HS-27A (cell line): Measurements from ENCODE around the gene PSMB2.
"Not testable (repeated sequence)": the region's sequence is repeated elsewhere in the genome, so short reads cannot be mapped to it uniquely, and the experiment has no call there.

Source experiments
- DNase-seq: peaks from one replicate; pipeline ENCODE4 v3.0.0-alpha.2; 2012; ENCODE audit warnings: low read depth, missing footprints

PSMB2 gene

DNA sequence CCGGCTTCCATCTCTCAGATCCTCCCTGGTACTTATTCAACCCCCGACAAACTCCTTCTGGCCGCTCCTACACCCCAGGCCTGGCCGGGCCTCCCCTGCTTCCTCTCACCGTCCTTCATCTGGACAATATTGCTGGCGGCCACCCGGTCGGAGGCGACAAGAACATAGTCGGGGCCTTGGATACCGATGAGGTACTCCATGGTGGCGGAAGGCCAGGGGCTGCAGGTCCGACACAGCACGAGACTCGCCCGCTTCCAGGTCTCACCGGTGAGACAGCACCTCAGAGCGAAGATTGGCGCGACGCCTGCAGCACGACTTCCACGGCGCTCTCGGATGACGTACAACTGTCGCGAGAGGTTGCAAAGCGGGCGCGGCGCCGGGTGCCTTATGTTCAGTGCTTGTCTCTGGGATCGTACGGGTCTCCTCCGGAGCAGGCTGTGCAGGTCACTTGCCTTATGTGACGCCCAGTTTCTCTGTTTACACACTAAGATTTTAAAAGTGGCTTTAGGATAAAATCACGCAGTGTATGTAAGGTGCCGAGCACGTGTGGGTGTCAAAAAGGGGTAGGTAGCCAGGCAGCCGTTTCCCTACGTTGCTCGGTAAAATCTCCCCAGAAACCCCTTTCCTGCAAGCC is at the start of gene PSMB2:
Gene PSMB2 (minus strand): TSS at position 294 of the 634 bp plus-strand sequence. CDS start 94 bp downstream, at position 200.
- peak; percentile 88 for DNase-seq

DNA sequence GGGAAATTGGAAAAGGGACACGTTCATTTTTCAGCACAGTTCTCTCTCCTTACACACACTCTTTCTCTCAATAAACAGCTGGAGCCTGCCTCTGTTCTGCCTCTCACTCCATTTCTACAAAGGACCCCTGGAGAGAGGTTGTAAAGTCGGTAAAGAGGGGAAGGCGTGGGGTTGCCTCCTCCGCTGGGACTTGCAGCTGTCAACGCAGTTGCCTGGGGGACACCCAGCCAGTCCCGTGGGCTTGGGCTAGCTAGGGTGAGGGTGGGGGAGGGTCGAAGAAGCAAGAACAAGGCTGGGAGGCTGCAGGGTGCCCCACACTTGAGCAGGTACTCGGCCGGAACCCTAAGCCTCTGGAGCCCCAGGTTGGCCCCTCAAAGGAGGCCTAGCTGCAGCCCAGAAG is 49.8 kb upstream of the PSMB2 start:
- DNase-seq = no peak

DNA sequence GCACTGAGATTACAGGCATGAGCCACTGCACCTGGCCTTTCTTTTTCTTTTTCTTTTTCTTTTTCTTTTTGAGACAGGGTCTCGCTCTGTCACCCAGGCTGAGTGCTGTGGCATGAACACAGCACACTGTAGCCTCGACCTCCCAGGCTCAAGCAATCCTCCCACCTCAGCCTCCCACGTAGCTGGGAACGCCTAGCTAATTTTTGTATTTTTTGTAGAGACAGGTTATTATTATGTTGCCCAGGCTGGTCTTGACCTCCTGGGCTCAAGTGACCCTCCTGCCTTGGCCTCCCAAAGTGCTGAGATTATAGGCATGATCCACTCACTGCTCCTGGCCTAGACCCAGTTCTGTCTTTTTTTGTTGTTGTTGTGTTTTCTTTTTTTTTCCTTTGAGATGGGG is 48.8 kb upstream of the PSMB2 start:
- DNase-seq = not testable (repeated sequence)

DNA sequence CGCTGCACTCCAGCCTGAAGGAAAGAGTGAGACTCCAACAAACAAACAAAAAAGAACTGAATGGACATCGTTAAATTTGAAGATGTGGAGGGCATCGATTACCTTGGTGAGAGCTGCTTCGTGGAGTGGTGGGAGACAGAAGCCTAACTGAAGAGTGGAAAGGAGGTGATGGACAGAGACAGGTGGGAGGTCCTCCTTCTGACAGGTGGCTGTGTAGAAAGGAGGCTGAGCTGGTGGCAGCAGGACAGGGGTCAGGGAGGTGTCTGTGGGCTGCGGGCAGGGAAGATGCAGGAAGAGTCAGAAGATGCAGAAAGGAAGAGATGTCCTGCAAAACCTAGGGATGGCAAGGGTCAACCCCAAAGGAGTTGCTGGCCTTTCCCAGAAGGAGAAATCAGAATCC is 46.8 kb upstream of the PSMB2 start:
- DNase-seq = no peak

DNA sequence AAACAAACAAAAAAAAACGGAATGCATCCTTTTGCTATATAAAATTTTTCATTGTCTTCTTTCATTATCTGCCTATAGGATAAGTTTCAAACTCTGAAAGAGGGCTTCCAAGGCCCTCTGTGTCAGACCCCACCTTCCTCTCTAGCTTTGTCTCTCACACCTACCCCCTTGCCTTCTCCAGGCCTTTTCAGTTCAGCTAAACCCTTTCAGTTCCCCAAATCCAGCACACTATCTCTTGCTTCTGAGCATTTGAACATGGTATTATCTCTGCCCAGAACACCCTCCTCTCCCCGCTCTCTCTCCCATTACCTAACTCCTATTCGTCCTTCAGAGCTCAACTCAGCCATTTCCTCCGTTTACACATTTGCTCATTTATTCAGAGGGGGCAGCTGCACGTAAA is 41.7 kb upstream of the PSMB2 start:
- DNase-seq = no peak

DNA sequence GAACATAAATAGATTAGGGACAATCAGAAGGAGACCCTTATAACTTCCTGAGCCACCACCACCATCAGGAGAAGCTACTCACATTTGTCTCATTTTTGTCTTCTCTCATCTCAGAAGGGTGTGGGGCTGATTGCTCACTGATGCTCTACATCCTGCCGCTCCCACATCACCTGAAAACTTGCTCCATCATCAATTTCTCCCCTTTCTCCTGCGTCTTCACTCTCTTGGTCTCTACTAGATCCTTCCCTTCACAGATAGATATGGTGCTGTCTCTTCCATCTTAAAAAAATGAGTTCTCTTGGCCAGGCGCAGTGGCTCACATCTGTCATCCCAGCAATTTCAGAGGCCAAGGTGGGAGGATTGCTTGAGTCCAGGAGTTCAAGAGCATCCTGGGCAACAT is 38.9 kb upstream of the PSMB2 start:
- no peak for DNase-seq

DNA sequence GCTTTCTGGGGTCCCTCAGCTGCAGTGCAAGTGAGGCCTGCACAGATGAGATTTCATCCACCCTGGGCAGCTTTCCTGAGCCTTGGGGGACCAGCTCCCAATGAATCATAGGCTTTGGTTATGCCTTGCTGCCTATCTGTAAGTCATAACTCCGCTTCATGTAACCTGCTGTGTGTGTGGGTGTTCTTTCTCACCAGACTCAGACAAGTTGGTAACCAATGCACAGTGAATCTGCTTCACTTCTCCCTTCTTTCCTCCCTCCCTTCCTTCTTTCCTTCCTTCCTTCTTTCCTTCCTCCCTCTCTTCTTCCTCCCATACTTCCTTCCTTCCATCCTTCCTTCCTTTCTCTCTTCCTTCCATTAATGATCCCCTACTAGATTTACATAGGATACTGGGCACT is 34.4 kb upstream of the PSMB2 start:
- no peak for DNase-seq

DNA sequence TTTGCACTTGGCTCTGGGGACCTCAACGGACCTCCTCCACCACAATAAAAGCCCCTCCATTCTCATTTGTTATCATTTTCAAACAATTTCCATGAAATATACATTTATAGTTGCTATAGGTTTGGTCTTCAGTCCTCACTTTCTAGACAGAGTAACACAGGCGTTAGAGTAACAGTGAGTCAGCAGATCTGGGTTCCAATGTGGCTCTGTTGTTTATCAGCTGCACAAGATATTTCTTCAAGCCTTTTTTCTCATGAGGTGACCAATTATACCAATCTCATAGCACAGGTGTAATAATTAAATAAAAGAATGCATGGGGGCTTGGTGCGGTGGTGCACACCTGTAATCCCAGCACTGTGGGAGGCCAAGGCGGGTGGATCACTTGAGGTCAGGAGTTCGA is 32.8 kb upstream of the PSMB2 start:
- no peak for DNase-seq

DNA sequence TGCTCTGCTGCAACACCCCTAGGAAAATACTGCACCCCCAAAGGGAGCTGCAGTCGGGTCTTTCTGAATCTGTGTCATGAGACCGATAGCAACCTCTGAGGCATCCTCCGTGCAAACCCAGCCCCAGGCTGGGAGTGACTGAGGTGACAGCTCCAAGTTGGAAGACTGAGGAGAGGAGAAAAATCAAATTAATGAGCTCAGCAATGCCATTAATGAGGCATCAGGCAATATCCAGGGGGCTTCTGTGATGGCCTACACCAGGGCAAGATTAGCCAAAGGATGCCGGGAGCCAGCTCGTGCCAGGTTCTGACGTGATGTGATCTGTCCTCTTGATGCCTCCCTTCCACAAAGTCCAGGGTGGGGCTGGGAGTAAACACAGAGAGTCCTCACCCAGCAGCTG is 30.8 kb upstream of the PSMB2 start:
- no peak for DNase-seq

DNA sequence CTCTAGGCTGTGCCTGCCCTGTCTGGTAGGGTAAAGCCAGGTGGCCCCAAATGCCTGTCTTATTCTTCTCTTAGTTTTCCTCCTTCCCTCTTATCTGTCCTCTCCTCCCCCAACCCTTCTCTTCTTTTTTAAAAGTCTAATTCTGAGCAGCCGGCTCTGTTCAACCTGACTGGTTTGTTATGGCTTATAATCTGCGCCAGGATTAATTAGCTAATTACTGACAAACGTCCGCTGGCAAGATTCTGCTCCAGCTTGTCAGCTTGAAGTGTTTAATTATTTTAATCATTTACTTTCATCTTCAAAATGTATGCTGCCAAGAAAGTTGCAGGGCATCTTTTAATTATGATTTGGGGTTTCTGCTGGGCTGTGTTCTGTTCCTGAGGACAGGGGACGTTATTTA is 27.2 kb upstream of the PSMB2 start:
- DNase-seq = no peak

DNA sequence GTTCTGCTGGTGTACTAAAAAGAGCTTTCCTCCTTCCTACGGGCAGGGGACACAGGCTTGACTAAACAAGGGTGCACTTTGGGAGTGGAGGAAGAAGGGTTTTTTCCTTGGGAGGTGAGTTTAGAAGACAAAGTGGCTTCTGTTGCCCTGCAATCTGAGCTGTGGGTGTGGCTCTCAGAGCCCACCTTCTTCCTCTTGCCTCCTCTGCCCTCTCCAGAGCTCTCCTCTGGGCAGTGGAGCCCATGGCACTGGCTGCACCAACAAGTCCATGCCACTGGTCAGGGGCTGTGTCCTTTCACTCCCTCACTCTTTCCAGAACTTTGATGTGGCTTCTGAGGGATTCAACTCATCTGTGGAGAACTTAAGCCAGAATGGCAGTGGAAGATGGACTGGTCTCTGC is 25.6 kb upstream of the PSMB2 start:
- no peak for DNase-seq

DNA sequence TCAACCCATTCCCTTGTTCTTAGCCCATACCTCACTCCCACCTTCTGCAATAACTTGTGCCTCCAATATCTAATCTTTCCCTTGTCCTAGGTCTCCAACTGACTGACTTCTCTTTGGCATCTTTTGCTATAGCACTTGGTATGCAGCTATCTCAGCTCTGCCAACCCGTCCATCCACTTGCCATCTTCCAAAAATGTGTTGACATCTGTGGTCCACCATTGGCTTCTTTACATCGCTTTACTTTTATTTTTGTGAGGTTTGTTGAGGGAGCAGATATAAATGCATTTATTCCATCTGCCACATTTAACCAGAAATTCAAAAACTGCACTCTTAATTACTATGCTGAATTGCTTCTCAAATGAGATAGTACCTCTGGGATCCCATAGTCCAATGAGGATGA is 24.9 kb upstream of the PSMB2 start:
- DNase-seq = no peak

DNA sequence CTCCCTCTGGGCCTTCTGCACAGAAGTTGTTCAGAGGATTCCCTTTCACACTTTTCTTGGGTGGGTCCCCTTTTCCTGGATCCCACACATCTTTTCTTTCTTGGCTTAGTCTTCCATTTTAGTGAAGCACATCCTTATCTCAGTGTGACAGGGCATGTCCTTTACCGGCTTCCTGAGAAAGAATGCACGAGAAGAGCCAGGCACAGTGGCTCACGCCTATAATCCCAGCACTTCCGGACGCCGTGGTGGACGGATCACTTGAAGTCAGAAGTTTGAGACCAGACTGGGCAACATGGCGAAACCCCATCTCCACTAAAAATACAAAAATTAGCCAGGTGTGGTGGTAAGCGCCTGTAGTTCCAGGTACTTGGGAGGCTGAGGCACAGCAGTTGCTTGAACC is 22.1 kb upstream of the PSMB2 start:
- DNase-seq = no peak

DNA sequence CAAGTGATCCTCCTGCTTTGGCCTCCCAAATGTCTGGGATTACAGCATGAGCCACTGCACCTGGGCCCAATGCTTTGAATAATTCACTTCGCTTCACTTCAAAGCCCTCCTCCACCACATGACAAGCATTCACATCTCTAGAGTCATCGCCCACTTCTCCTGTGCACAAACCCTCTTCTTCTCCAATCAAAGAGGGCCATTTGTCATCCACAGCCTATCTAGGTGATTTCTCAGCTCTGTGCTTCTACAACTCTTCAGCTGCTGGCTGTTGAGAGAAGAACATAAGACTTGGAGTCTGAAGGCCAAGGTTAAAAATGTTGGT is 20.1 kb upstream of the PSMB2 start:
- no peak for DNase-seq

DNA sequence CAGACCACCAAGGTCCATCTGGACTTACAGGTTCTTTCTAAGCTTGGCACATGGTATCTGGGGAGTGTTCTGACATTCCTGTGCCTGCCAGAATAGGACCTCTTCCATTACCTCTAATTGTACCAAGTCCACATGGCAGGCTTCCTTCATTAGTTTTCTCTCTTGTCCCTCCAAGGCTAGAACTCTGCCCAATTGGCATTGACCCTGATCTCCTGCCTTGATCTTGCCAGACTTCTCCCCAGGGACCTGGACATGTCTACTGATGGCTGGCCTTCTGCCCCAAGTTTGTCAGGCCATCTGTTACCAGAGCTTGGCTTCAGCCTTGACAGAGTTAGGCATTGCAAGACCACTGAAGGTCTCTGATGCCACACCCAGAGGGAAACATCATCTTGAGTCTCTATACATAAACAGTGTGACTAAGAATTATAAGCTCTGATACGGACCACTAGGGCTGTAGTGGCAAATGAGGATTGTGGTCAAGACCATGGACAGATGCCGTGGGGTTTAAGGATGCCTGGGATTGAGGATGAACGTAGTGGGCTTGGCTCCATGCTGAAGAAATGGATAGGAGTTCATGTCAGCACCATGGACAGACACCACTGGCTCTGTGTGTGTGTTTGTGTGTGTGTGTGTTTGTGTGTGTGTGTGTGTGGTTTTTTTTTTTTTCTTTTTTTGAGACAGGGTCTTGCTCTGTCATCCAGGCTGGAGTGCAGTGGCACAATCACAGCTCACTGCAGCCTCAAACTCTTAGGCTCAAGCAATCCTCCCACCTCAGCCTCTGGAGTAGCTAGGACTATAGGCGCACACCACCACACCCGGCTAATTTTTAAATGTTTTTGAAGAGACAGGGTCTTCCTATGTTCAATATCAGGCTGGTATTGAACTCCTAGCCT is 19.5 kb upstream of the PSMB2 start:
- DNase-seq = no peak

DNA sequence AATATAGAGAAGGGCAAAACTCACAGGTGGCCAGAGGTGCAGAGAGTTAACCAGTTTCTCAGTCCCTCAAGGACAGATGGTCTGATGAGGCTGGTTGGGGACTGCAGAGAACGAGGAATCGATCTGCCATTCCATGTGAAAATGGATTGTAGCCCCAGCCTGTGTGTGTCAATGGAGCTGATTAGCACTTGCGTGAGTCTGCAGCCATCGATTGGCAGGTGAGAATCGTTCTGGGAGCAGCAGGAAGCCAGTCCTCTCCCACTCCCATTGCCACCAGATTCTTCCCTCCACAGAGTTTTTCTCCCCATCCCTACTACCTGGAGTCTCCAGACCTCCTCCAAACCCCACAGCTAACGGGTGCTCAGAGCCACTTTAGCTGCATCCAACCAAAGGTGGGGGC is 18.3 kb upstream of the PSMB2 start:
- no peak for DNase-seq

DNA sequence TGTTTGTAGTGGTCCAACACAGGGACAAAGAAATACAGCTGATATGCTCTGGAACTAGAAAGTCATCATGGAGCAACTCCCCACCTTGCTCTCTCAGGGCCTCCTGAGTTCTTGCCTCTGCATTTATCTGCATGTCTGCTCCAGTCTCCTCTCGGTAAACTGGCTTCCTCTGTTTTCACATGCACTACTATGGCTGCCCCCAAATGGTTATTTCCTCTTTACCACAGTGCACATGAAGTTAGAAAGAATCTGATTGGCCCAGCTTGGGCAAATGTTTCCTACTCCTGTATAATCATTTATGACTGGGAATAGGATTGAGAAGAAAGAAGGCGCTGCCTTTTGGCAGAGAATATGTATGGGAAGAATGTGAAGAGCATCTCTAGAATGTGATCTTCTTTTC is 16.5 kb upstream of the PSMB2 start:
- DNase-seq = no peak

DNA sequence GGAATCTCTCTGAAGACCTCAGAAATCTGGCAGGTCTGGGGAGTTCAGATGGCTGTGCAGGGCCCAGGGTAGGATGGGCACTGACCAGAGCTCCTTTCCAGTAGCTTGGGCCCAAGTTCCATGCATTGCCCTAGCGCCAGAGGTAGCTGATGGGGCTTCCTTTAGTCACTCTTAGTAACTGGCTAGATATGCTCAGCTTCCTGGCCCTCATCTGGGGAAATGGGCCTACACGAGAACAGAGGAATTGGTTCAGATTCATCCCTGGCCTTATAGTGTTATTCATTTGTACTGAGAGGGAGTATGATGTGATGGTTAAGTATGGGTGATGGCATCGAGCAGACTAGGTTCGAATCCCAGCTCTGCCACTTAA is 15.5 kb upstream of the PSMB2 start:
- DNase-seq = no peak

DNA sequence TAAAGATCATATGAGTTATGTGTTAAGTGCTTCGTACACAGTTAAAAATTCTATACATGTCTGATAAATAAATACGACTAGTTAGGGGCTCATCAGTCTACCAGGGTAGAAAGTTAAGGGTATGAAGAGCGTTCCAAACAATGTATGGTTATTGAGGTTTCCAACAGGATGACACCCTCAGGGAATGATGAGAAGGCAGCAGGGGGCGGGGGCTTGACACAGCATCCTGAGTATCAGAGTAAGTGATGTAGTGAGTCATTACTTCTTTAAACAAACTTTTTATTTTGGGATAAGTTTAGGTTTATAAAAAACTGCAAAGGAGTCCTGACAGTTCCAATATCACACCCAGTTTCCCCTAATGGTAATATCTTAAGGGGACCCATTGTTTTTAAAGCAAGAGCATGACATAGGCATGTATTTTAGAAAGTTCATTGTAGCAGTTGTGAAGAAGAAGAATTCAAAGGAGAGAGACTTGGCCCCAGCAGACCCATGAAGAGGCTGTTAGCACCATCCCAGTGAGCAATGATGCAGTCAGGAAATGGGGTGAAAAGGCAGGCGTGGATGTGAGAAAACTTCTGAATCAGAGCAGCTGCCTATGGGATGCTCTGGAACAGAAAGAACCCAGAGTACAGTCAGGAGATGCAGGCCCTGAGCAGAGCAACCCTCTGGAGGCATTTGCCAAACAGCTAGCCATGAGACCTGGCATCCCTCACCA is 15.0 kb upstream of the PSMB2 start:
- no peak for DNase-seq

DNA sequence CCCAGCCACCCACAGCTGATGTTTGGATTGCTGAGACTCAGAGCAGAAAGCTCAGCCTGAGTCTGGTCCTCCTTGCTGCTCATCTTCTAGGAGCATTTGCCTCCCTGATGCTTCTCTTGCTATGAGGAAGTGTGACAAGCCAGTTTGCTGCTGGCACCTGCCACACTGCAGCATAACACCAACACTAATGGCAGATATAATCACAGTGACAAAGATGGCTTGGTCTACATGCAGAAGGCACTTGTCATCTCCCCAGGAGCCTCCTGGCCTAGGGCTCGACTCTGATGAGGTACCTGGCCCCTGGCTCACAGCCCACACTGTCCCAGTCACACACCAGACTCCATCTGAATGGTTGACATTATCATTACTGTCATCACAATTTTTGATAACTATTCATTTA is 13.9 kb upstream of the PSMB2 start:
- DNase-seq = no peak

DNA sequence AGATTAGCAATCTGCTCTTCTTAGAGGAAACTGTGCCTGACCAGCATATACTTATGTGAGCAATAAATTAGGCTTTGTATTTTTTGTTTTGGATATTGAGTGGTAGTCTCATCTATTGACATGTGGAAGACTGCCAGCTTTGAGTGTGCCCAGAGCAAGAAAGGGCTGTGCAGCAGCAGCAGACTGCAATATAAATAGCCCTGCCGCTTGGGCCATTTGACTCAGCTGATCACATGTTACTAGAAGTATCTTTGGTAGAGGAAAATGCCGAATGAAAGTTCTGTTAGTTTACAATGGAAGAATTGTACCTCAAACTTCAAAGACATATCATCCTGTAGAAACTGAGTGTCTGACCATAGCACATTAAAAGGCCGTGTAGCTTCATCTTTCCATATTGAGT is 9.1 kb upstream of the PSMB2 start:
- no peak for DNase-seq

DNA sequence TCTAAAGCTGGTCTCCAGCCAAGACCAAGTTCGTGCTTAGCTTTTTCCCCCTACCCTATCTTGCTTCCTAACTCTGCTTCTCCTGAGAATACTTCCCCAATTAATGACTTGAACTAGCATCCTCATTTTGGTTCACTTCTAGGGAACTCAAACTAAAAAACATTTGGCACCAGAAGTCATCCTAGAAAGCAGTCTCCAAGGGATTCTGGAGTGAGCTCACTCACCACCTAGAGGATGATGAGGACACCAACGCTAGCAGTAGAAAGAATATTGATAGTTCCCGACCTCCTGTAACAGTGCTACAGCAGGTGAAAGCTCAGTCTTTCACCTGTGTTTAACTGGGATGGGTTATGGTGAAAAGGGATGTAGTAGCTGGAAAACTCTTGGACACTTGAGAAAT is 4.7 kb upstream of the PSMB2 start:
- DNase-seq = no peak

DNA sequence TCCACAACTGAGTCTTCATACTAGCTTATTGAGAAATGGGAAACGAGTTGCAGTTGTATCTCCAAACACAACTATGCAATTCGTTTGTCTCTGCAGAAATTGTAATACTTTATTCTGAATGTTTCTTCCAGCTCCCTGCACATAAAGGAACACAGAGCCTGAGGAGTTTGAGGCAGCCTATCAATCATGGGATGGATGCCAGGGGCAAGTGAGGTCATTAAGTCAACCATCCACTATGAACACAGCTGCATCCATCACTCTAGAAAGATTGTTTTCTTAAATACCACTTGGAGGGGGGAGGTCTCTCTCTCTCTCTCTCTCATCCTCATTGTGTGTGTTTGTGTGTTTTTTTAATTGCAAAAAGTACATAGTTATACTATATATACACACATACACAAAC is 2.9 kb upstream of the PSMB2 start:
- no peak for DNase-seq
